ENCODE measurements around the gene IFT20. TPM values are rescaled to one million over a fixed set of nuclear protein-coding genes. Genes with fewer than 3 reads are reported as not detected.
"Not testable (repeated sequence)": the region's sequence is repeated elsewhere in the genome, so short reads cannot be mapped to it uniquely, and the experiment has no call there.

IFT20 gene
- total RNA-seq, 1 donor from 2014 or later, result 17.3 TPM

DNA sequence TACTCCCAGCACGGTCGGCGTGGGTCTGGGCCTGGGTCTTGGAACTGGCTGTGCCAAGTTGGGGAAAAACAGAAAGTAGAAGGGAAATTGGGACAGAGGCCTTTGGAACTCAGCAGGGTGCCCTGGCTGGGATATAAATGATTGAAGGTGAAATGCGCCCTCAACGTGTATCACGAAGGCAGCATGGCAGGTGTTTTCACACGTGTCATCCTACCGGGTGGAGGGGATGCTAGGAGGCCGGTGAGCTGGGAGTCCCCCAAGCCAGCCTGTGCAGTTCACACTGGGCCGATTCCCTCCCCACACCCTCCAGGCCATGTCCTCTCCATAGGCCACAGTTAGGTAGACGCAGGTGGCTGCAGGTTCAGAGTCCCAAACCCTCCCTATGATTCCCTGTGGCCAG lies 6.2 kb upstream of the IFT20 start:
- intact Hi-C loops (cut with DNase I), result loop anchor here (10.0 kb wide), 1 partner anchor 537 kb away; the partner anchor contains the start of gene NOS2
- peak; percentile 54 for DNase-seq (ENCODE audit: low spot score)

DNA sequence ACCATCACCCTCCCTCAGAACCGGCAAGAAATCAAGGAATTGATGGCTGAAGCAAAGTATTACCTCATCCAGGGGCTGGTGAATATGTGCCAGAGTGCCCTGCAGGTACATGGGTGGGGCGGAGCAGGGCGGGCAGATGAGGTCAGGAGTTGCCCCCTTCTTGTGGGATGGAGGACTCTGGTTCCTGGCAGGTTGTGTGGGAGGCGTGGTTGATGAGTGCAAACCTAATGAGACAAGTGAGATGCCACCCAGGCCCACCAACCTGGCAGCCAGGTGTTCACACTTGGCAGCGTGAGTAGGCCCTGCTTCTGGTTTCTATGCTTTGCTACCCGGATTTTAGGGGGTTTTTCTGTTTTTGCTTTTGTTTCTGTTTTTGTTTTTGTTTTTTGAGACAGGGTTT lies 5.1 kb upstream of the IFT20 start:
- intact Hi-C loops (cut with DNase I), result loop anchor here (10.0 kb wide), 1 partner anchor 536 kb away; the partner anchor contains the start of gene NOS2
- DNase-seq (ENCODE audit: low spot score), result no peak

DNA sequence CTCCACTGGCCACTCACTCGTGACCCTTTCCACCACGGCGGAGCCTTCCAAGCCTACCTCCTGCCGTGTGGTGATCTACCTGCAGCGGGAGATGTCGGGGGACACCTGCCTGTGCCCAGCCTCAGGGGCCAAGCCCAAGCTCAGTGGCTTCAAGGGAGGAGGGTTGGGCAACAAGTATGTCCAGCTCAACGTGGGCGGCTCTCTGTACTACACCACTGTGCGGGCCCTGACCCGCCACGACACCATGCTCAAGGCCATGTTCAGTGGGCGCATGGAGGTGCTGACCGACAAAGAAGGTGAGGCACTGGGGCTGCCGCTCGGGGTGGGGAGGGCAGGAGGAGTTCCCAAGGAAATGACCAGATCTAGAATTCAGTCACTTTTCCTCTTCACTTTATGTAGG lies 4.2 kb upstream of the IFT20 start:
- intact Hi-C loops (cut with DNase I), result loop anchor here (5.0 kb wide), 2 partner anchors 33 to 613 kb away; partner anchors contain the start of genes PHF12, SARM1 and VTN
- peak; percentile 58 for DNase-seq (ENCODE audit: low spot score)

DNA sequence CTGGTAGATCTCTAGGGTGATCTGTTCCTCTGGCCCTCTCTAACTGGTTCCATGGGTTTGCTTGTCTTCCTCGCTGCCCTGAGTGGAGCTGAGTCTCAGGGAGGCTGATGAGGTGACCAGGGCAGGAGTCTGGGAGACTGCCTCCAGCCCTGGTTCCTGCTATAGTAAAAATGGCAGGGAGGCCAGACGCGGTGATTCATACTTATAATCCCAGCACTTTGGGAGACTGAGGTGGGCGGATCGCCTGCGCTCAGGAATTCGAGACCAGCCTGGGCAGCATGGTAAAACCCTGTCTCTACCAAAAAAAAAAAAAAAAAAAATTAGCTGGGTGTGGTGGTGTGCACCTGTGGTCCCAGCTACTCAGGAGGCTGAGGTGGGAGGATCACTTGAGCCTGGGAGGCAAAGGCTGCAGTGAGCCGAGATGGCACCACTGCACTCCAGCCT lies 3.5 kb upstream of the IFT20 start:
- intact Hi-C loops (cut with DNase I), result loop anchor here (5.0 kb wide), 2 partner anchors 34 to 614 kb away; partner anchors contain the start of genes PHF12, SARM1 and VTN
- not testable (repeated sequence) for DNase-seq (ENCODE audit: low spot score)

GRCh38 chr17:28338056-28338768 lies 2.9 kb upstream of the IFT20 start:
- intact Hi-C loops (cut with DNase I), result loop anchor here (5.0 kb wide), 2 partner anchors 34 to 614 kb away; partner anchors contain the start of genes PHF12, SARM1 and VTN
- DNase-seq (ENCODE audit: low spot score), result no peak

GRCh38 chr17:28335959-28336871 lies 943 bp upstream of the IFT20 start:
- intact Hi-C loops (cut with DNase I), result loop anchor here (1.0 to 5.0 kb wide), 3 partner anchors 21 to 616 kb away; partner anchors contain the start of genes PHF12, POLDIP2, SARM1 and VTN
- DNase-seq (ENCODE audit: low spot score), result no peak

GRCh38 chr17:28334666-28335200 lies 539 bp downstream of the IFT20 start:
- no peak for DNase-seq (ENCODE audit: low spot score)
- intact Hi-C loops (cut with DNase I), result loop anchor here (1.0 to 5.0 kb wide), 3 partner anchors 23 to 618 kb away; partner anchors contain the start of genes PHF12, POLDIP2, SARM1 and VTN

DNA sequence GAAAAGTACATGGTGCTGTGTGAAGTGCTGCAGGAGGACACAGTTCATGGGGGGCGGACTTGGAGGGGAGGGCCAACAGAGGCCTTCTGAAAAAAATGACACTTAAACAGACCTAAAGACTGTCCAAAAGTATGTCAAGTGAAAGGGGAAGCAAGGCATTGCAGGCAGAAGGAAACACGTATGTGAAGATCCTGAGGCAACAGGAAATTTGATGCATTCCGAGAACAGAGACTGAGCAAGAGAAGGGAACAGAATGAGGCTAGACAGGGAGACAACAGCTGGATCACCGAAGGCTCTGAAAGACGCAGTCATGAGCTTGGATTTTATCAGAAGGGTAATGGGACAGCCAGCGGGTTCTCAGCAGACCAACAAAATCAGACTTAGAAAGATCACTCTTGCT lies 1.1 kb downstream of the IFT20 start:
- intact Hi-C loops (cut with DNase I), result no loop called here
- DNase-seq (ENCODE audit: low spot score), result no peak

DNA sequence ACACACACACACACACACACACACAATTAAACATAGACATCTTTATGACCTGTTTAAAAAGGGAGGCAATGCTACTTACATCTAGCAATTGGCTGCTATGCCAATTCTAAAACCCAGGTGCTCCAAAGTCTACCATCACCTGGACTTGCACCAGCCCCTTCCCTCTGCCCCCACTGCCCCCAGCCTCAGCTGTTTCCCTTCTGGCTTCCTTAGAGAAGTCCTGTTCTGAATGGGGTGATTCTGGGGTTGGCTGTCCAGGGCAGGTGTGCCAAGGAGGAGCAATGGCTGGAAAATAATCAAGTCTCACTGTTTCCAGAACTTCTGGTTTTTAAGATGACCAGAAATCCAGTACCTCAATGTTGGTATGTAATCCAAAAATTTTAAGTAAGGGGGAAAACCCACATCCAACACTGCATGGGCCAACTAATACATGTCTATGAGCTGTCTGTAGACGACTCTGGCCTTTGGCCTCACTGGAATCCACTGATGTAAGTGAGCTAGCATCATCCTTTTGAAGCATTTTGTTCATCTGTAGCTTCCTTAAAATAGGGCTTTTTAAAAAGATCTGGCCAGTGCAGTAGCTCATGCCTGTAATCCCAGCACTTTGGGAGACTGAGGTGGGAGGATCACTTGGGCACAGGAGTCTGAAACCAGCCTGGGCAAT lies 2.1 kb downstream of the IFT20 start:
- intact Hi-C loops (cut with DNase I), result no loop called here
- DNase-seq (ENCODE audit: low spot score), result no peak

- intact Hi-C loops (cut with DNase I), result no loop called here
- DNase-seq (ENCODE audit: low spot score), result no peak
Observed at GRCh38 chr17:28331891-28332420, 3.3 kb downstream of the IFT20 start.

DNA sequence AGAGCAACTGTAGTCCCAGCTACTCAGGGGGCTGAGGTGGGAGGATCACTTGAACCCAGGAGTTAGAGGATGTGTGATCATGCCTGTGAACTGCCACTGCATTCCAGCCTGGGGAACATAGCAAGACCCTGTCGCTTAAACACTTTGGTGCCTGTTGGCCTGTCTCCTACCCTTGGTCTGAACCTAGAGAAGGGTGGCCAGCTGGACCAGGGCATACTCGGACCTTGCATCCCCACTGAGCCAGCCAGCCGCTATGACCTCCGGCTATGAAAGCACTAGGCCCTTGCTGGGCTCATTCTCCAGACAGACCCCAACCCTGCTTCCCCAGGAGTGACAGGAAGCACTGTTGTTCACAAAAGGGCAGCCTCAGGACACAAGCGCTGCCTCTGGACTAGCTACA lies 4.6 kb downstream of the IFT20 start:
- intact Hi-C loops (cut with DNase I), result no loop called here
- no peak for DNase-seq (ENCODE audit: low spot score)

DNA sequence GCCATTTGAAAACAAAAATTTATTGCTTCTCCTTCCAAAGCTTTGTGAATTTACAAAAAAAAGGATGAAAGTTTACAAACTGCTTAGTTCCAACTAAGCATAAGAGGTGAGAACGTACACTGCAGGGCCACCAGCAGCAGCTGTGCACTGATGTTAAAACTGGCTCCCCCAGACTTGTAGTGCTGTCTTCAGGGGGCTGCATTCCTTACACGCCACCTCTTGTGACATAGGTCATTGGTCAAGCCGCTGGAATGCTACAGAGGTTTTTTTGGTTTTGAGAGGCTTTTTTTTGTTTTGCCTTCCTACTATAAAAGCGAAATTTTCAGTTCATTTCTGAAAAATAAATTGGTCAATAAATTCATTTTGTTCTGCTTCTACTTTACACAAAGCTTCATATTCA lies 6.9 kb downstream of the IFT20 start:
- DNase-seq (ENCODE audit: low spot score), result no peak
- intact Hi-C loops (cut with DNase I), result no loop called here

GRCh38 chr17:28327709-28328108 lies 7.6 kb downstream of the IFT20 start:
- no peak for DNase-seq (ENCODE audit: low spot score)
- intact Hi-C loops (cut with DNase I), result no loop called here

DNA sequence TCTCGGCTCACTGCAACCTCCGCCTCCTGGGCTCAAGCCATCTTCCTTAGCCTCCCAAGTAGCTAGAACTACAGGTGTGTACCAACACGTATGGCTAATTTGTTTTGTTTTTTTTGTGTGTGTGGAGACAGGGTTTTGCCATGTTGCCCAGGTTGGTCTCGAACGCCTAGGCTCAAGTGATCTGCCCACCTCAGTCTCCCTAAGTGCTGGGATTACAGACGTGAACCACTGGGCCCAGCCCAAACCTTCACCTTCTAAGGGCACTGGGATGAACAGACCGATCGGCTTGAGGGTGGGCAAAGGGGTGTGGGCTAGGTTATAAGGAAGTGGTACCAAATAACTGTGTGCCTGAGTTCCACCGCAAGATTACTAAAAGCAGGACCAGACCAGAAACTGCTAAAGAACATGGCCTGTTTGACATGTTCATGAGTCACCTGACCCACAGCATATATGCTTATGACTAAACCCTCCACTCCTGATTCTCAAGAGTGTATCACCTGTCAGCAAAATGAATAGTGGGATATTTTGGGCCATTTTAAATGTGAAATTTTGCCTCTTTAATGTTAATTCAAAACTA lies 8.2 kb downstream of the IFT20 start:
- DNase-seq (ENCODE audit: low spot score), result no peak
- intact Hi-C loops (cut with DNase I), result no loop called here

- intact Hi-C loops (cut with DNase I), result no loop called here
- DNase-seq (ENCODE audit: low spot score), result no peak
Observed at GRCh38 chr17:28326114-28326513, 9.2 kb downstream of the IFT20 start.

DNA sequence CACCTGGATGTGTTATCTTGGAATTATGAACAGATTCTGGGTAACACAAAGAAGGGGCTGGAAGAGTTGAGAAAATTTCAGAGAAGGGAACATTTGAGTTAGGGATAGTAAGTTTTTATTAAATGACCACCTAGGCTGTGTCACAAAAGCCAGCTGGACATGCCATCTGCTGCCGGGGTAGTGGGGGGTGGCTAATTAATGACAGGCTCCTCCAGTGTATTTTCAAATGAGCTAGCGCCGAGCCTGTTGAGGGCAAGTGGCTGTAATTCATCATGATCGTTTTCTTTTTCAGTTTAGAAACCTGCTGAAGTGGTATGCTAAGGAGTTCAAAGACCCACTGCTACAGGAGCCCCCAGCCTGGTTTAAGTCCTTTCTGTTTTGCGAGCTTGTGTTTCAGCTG lies 10.1 kb downstream of the IFT20 start:
- no peak for DNase-seq (ENCODE audit: low spot score)
- intact Hi-C loops (cut with DNase I), result no loop called here

- intact Hi-C loops (cut with DNase I), result no loop called here
Observed at GRCh38 chr17:28324781-28325180, 10.5 kb downstream of the IFT20 start.

GRCh38 chr17:28324267-28324745 lies 11.0 kb downstream of the IFT20 start:
- DNase-seq (ENCODE audit: low spot score), result no peak
- intact Hi-C loops (cut with DNase I), result no loop called here

More at GRCh38 chr17:28324781-28325180, 10.5 kb downstream of the IFT20 start:
- no peak for DNase-seq (ENCODE audit: low spot score)
